HT1080 (cell line): ENCODE data around the gene CGB1. TPM values are rescaled to one million over a fixed set of nuclear protein-coding genes. Genes with fewer than 3 reads are reported as not detected.

Source experiments
- DNase-seq: peaks from one replicate; pipeline ENCODE4 v3.0.0-alpha.2; 2015; ENCODE audit warnings: low read depth
- small RNA-seq: library from RNA; depleted of rRNA; stranded (forward); fragments of <200 nt; gene quantifications from one replicate; pipeline ENCODE3, GENCODE V24; 2014
- total RNA-seq: library from RNA; depleted of rRNA; stranded (reverse); fragments of >200 nt; shearing (Covaris generic); gene quantifications from 2 replicates; pipeline ENCODE4 v1.2.3, GENCODE V29; 2014; rRNA removed

The CGB1 gene
- total RNA-seq, 1 experiment from 2014 or later = not detected

DNA sequence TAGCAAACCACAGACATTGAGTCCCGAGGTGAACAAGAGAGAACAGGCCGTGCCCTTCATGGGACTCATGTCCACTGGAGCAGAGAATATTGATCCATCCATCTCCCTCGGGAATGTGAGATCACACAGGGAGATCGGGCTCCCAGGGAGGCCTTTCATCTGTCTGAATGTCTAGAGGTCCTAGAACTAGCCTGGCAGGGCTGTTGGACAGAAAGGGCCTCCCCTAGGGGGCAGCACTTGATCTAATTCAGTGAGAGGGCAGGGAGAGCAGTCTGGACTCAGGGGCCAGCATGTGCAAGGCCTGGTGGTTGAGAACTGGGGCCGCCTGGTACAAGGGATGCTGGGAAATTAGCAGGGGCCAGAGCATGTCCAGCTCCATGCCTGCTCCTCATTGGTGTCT, 38.7 kb downstream of the CGB1 start:
- DNase-seq = peak; percentile 61

DNA sequence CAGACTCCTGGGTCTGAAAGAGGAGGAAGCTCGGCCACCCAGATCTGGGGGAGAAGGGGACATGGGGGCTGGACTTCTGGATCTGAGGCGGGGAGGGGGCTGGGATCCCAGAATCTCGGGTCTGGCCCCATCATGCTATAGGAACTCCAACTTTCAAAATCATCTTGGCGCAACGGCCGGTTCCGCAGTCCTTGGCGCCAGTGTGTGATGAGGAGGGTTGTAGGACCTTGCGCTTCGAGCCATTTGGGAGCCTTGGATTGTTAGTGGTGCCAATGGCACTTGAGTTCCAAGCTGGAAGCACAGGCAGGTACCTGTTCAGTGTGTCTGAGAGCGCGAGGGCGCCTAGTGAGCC, 42.7 kb downstream of the CGB1 start:
- no peak for DNase-seq

DNA sequence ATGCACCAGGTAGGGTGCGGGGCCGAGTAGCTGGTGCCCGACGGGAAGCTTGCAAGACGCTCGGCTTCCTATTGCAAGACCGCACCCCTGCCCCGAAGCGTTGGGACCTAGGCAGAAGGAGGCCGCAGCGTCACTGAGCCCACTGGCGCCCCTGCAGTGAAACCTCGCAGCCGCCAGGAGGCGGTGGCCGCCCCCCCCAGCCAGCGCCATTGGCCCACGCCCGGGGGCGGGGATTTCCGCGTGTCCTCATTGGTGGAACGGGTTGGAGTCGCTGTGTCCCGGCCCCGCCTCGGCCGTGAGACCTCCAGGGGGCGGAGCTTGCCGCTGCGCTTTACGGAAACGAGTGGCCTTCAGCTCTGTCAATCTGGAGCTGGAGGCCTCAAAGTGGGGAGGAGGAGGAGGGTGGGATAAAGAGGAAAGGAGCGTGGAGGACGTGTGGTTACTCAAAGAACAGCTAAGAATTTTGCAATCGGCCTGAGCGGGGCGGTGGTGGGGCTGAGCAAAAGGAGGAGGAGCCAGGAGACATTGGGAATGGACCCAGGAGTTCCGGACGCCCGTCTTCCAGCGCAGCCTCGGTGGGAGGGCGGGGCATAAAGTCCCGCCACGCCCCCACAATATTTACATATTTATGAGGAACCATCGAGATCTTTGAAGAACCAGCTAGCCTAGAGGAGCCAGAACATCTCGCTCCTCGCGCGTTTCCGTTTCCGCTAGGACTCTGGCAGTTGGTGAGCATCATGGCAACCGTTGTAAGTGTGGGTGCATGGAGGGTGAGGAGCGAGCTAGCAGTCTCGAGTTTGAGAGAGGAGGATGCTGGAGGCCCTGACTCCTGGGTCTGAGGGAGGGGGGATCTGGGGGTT, 43.3 kb downstream of the CGB1 start, which contains the start of the genes GYS1 and RUVBL2:
Gene GYS1, minus strand, starts transcription at position 135 of the 860 bp plus-strand sequence. CDS start 197 bp downstream, outside the sequence.
Gene RUVBL2, plus strand, starts transcription at position 713 of the 860 bp plus-strand sequence. Its CDS starts 25 bp downstream, at position 738.
- peak; percentile 100 for DNase-seq

DNA sequence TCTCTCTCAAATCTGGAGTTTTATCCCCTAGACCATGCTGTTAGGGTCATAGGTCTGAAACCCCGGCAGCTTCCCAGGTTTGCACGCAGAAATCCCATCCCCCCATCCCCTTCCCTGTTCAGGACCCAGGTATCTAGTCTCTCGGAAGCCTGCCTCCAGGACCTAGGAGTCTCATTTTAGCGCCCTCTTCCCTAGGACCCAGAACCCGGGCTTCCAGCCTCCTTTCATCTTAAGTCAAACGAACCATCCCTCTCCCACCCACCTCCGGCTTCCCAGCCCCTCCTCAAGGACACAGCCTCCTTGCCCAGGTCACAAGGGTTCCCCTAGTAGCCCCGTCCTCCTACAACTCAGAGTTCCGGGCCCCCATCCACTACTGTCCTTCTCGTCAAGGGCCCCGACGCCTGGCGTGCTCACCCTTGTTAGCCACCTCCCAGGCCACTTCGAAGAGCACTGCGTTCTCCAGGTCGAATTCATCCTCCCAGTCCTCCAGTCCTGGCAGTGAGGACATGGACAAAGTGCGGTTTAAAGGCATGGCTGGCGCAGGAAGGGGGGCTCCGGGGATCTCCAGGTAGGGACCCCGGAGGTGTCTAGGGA, 44.0 kb downstream of the CGB1 start:
- DNase-seq = no peak

DNA sequence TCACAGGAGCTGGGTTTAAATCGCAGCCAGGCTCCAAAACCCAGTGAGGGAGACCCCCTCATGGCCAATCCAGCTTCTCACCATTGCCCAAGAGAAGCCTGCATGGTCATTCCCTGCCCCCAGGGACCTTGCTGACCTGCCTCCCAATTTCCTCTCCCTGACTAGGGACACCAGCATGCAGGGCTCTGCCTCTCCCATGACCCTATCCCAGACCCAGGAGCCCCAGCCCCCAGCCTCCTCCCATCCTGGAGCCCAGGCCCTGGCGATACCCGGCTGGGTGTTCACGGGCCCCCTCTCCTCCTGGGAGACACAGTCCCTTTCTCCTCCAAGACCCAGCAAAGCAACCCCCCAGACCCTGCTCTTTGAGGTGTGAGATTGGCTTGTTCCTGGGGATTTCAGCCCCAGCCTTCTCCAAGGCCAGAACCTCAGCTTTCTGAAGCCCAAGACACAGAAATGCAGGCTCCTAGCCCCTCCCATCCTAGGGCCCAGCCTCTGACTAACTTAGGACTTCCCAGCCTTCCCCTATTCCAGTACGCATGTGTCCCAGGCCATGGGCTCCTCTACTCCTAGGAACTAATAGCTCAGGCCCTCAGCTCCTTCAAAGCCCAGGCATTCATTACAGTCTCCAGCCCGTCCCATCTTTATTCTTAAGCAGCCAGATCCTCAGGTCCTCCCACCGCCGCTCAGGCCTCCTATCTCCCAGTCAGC, 44.7 kb downstream of the CGB1 start:
- DNase-seq = peak; percentile 81

DNA sequence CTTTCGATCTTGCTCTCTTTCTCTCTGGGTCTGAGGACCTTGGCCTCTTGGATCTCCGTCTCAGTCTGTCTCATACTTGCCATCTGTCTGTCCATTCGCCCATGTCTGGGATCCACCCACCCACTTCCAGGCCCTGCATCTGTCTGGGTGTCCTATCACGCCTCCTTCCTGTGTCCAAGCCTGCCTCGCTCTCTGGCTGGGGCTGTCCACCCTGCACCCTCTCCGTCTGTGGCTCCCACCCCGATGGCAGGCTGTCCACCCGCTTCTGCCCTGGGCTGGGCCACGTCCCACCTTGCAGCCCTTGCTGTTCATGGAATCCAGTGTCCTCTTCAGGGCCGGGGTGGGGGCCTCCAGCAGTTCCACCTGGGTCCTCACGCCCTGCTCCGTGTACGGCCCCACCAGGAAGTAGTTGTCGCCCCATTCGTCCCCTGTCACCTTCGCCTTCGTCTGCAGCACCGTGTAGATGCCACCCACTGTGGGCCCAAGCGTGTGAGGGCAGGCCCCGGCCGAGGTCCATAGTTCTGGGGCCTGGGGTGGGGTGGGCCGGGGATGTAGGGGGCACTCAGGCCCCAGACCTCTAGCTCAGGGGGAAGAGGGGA, 45.6 kb downstream of the CGB1 start:
- DNase-seq = no peak

DNA sequence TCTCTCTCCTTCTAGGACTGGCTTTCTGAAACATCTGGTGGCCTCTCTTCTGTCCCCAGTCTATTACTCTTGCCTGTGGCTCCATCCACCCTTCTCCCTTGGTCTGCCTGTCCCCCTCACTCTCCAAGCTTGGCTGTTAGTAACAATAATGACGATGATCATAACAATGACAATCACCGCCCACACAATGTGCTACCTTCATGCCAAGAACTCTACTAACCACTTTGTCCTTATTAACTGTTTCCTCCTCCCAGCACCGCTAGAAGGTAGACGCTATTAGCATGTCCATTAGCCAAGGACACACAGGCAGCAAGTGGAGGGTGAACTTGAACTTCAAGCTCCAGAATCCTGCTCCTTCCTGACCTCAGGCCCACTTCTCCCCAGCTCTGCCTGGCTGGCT, 46.3 kb downstream of the CGB1 start:
- DNase-seq = no peak

DNA sequence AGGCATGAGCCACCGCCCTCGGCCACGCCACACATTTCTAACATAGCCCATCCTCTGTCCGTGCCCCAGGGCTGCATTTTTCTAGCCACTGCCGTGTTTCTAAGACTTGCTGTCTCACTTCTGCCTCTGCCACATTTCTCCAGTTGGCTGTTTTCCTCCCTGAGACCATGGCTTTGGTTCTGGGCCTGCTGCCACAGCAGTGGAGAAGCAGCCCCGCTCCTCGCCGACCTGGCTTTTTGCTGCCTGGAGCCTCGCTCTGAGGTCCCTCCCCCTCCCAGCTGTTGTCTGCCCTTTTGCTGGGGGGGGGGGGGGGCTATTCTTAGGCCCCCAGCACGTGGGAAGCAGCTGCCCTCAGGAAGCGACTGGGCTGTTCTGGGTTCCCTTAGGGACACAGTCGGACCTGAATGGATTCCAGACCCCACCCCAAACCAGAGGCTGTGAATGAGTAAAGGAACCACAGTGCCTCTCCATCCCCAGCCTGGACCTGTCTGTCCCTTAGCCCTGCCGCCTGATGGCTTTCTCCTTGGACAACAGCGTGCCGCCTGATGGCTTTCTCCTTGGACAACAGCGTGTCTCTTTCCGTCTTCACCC, 46.9 kb downstream of the CGB1 start:
- no peak for DNase-seq

DNA sequence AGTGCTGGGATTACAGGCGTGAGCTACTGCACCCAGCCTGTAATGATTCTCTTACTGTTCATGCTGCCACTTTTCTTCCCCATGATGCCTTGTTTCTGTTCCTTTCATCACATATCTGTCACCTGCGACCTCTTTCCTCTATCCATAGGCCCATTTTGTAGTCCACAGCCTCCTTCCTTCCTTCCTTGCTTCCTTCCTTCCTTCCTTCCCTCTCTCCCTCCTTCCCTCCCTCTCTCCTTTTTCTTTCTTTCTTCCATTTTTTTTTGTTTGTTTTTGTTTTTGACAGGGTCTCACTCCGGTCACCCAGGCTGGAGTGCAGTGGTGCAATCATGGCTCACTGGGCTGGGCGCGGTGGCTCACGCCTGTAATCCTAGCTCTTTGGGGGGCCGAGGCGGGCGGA, 47.8 kb downstream of the CGB1 start:
- no peak for DNase-seq

DNA sequence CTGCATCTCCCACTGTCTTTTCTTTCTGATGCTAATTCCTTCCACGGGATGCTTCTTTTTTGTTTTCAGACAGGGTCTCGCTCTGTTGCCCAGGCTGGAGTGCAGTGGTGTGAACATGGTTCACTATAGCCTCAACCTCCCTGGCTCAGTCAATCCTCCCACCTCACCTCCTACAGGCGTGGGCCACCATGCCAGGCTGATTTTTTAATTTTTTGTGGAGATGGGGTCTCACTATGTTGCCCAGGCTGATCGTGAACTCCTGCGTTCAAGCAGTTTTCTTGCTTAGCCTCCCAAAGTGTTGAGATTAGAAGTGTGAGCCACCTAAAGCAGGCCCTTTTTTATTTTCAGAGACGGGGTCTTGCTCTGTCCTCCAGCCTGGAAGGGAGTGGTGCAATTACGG, 48.4 kb downstream of the CGB1 start:
- DNase-seq = no peak

DNA sequence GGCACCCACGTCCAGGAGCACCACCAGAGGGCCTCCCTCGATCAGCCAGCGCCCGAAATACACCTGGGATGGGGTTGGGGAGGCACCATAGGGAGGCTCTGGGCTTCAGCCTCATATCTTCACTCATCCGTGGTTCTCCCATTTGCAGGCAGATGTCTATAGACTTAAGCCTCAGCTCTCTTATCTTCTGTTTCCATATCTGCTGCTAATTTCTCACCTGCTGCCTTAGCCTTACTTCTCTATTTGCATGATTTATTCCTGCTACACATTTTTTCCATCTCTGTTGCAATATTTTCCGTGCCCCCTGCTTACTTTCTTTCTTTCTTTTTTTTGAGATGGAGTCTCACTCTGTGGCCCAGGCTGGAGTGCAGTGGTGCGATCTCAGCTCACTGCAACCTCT, 49.4 kb downstream of the CGB1 start:
- DNase-seq = no peak

DNA sequence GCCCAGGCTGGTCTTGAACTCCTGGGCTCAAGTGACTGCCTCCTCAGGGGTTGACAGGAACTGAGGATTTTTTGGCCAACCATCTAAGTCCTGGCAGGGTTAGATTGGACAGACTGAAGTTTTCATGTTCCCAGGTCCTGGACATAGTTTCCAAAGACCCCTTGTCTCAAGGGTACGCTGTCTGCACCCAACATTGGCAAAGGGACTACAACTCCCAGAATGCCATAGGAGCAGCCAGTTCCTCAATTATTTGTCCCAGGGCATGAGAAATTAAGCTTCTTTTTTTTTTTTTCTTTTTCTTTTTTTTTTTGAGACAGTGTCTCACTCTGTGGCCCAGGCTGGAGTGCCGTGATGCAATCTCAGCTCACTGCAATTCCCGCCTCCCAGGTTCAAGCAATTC, 50.5 kb downstream of the CGB1 start:
- DNase-seq = no peak

DNA sequence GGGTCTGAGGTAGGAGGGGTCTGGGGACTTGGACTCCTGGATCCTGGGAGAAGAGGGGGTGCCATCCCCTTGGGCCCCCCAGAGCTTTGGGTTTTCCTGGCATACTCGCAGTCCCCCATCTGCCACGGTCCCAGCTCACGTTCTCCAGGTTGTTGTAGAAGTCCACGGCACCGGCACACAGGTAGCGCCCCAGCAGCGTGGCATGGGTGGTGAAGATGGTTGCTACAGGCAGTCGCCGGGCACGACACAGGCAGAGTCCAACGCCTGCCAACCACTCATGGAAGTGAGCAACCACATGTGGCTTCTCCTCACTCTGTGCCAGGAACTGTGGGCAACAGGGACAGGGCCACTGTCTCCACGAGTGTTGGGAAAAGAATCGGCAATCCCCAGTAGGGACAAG, 51.0 kb downstream of the CGB1 start:
- no peak for DNase-seq

Small RNA genes lying within 50 kb of the gene (small RNA-seq; reads per million reads assigned to genes)
- not detected for gene MIR6798
- gene RN7SL708P = not detected

Other genes starting within 250 kb of the CGB1 start
- 54.2 and 60.6 TPM in 2 replicates for gene BCAT2, start 225.9 kb downstream of the CGB1 start, total RNA-seq
- not detected in 2 replicates for gene HSD17B14, start 200.4 kb downstream of the CGB1 start, total RNA-seq
- gene PLEKHA4, start 168.3 kb downstream of the CGB1 start, total RNA-seq = 0.31 TPM in 1 of 2 replicates, not detected in the other
- 44.3 and 49.4 TPM in 2 replicates for gene PPP1R15A, start 164.5 kb downstream of the CGB1 start, total RNA-seq
- gene TULP2, start 138.2 kb downstream of the CGB1 start, total RNA-seq = not detected in 2 replicates
- gene NUCB1, start 136.6 kb downstream of the CGB1 start, total RNA-seq = 107 and 146 TPM in 2 replicates
- 0.57 TPM in 1 of 2 replicates, not detected in the other for gene DHDH, start 103.2 kb downstream of the CGB1 start, total RNA-seq
- gene BAX, start 82.0 kb downstream of the CGB1 start, total RNA-seq = 198 and 273 TPM in 2 replicates
- 4,284 and 5,930 TPM in 2 replicates for gene FTL, start 71.6 kb downstream of the CGB1 start, total RNA-seq
- gene GYS1, start 43.6 kb downstream of the CGB1 start, total RNA-seq = 35.2 and 46.1 TPM in 2 replicates
- 498 and 522 TPM in 2 replicates for gene RUVBL2, start 43.0 kb downstream of the CGB1 start, total RNA-seq
- gene LHB, start 19.8 kb downstream of the CGB1 start, total RNA-seq = not detected in 2 replicates
- not detected in 2 replicates for gene CGB3, start 12.6 kb downstream of the CGB1 start, total RNA-seq
- gene CGB2, start 5.0 kb downstream of the CGB1 start, total RNA-seq = 0.71 TPM in 1 of 2 replicates, not detected in the other
- 0.16 and 0.67 TPM in 2 replicates for gene CGB5, start 7.0 kb upstream of the CGB1 start, total RNA-seq
- 5.8 and 11.3 TPM in 2 replicates for gene CGB8, start 12.2 kb upstream of the CGB1 start, total RNA-seq
- gene CGB7, start 20.9 kb upstream of the CGB1 start, total RNA-seq = 0.10 and 0.61 TPM in 2 replicates
- gene NTF4, start 27.9 kb upstream of the CGB1 start, total RNA-seq = not detected in 2 replicates
- not detected in 2 replicates for gene KCNA7, start 35.8 kb upstream of the CGB1 start, total RNA-seq
- 265 and 348 TPM in 2 replicates for gene SNRNP70, start 48.6 kb upstream of the CGB1 start, total RNA-seq
- 2.6 and 3.2 TPM in 2 replicates for gene LIN7B, start 77.5 kb upstream of the CGB1 start, total RNA-seq
- 1.6 and 2.1 TPM in 2 replicates for gene C19orf73, start 82.2 kb upstream of the CGB1 start, total RNA-seq
- gene PPFIA3, start 82.6 kb upstream of the CGB1 start, total RNA-seq = 5.0 and 9.3 TPM in 2 replicates
- not detected in 2 replicates for gene HRC, start 118.5 kb upstream of the CGB1 start, total RNA-seq
- 7.5 and 8.6 TPM in 2 replicates for gene TRPM4, start 120.9 kb upstream of the CGB1 start, total RNA-seq